ENCODE measurements around the gene DCLK2.

The DCLK2 gene

DNA sequence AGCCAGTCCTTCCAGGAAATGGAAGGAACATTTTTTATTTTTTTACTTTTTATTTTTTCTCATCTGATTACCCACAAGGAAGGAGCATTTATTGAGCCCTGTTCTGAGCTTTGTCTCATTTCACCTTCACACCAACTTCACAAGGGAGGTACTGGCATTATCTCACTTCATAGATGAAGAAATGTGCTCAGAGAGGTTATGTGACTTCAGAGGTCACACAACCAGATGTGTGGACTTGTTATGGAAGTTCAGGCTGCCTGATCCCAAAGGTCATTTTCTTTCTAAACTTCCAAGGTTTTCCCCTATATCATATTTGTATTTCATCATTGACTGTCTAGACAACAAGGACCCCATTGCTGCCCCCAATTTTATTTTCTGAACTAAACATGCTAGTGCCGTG is 160.3 kb downstream of the DCLK2 start (continued):
- TF ChIP-seq ZNF529 (tag by site-specific recombination; IDR thresholded peaks at IDR 0.05; ENCODE audit: insufficient replicate concordance) (no peak), OVOL3 (tag by site-specific recombination; IDR thresholded peaks at IDR 0.05) (no peak), ZNF302 (tag by site-specific recombination; IDR thresholded peaks at IDR 0.05; ENCODE audit: low read depth) (no peak)
- TF ChIP-seq, protein P1, sequence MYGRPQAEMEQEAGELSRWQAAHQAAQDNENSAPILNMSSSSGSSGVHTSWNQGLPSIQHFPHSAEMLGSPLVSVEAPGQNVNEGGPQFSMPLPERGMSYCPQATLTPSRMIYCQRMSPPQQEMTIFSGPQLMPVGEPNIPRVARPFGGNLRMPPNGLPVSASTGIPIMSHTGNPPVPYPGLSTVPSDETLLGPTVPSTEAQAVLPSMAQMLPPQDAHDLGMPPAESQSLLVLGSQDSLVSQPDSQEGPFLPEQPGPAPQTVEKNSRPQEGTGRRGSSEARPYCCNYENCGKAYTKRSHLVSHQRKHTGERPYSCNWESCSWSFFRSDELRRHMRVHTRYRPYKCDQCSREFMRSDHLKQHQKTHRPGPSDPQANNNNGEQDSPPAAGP (tag by site-specific recombination; IDR thresholded peaks at IDR 0.05): no peak
- TF ChIP-seq, protein P2, sequence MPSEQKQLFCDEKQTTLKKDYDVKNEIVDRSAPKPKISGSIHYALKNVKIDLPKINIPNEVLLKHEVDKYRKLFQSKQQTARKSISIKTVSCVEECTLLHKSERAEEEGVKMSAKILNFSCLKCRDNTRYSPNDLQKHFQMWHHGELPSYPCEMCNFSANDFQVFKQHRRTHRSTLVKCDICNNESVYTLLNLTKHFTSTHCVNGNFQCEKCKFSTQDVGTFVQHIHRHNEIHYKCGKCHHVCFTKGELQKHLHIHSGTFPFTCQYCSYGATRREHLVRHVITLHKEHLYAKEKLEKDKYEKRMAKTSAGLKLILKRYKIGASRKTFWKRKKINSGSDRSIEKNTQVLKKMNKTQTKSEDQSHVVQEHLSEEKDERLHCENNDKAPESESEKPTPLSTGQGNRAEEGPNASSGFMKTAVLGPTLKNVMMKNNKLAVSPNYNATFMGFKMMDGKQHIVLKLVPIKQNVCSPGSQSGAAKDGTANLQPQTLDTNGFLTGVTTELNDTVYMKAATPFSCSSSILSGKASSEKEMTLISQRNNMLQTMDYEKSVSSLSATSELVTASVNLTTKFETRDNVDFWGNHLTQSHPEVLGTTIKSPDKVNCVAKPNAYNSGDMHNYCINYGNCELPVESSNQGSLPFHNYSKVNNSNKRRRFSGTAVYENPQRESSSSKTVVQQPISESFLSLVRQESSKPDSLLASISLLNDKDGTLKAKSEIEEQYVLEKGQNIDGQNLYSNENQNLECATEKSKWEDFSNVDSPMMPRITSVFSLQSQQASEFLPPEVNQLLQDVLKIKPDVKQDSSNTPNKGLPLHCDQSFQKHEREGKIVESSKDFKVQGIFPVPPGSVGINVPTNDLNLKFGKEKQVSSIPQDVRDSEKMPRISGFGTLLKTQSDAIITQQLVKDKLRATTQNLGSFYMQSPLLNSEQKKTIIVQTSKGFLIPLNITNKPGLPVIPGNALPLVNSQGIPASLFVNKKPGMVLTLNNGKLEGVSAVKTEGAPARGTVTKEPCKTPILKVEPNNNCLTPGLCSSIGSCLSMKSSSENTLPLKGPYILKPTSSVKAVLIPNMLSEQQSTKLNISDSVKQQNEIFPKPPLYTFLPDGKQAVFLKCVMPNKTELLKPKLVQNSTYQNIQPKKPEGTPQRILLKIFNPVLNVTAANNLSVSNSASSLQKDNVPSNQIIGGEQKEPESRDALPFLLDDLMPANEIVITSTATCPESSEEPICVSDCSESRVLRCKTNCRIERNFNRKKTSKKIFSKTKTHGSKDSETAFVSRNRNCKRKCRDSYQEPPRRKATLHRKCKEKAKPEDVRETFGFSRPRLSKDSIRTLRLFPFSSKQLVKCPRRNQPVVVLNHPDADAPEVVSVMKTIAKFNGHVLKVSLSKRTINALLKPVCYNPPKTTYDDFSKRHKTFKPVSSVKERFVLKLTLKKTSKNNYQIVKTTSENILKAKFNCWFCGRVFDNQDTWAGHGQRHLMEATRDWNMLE (tag by site-specific recombination; conservative IDR thresholded peaks at IDR 0.05; ENCODE audit: low read depth): no peak

DNA sequence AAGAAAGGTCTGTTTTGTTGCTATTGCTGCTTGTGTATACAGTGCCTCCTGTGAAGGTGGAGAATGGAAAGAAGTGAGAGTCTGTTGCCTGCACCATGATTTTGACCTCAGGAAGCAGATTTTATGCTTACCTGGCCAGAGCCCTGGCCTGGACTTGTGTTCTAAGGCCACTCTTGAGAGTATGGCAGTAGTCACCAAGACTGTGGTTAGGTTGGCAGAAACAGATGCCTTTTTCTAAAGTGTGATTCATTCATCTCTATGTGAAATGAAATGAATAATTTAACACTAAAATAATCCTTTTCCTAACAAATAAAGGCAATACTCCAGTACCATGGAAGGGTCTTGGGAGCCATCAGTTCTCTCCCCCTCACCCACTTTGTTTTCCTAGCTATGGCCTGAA is 161.8 kb downstream of the DCLK2 start:
- Histone ChIP-seq H3K27ac (ENCODE audit: extremely low read depth, low read depth, low read length) (no peak overlapping the region), H3K4me1 (ENCODE audit: control insufficient read depth, insufficient read depth, low read length) (peaks cover 5% of the 10 kb centered on the region; the same call in 1 of the 2 replicates), H3K9me3 (ENCODE audit: control insufficient read depth, insufficient read depth, low read depth, low read length) (no peaks in the 10 kb centered on the region), H3K4me3 (ENCODE audit: low read depth, low read length) (no peak overlapping the region), H3K36me3 (ENCODE audit: control insufficient read depth in 2 of 2, insufficient read depth in 1 of 2, low read length in 2 of 2) (peaks cover 0 to under 1% of the 10 kb centered on the region in 2 experiments; a peak in 1 of 3 replicates)
- TF ChIP-seq ZNF202 (tag by site-specific recombination; IDR thresholded peaks at IDR 0.05; ENCODE audit: borderline replicate concordance): no peak
- TF ChIP-seq KLF9 (tag by site-specific recombination; IDR thresholded peaks at IDR 0.05; ENCODE audit: low read depth): no peak
- no peak for TF ChIP-seq ZBTB1 (tag by site-specific recombination; IDR thresholded peaks at IDR 0.05)
- no peak for TF ChIP-seq ZNF169 (tag by site-specific recombination; IDR thresholded peaks at IDR 0.05)
- no peak for TF ChIP-seq ZBTB7A (tag by site-specific recombination; IDR thresholded peaks at IDR 0.05; ENCODE audit: low read depth)
- no peak for TF ChIP-seq ZNF398 (tag by site-specific recombination; IDR thresholded peaks at IDR 0.05)
- TF ChIP-seq ELK4 (IDR thresholded peaks at IDR 0.05; ENCODE audit: borderline replicate concordance, low read depth, low read length): no peak
- ChIA-PET CTCF (interaction anchor here (0.7 kb wide), 1 partner anchor 627 kb away, joined by 5 read pairs; no protein-coding TSS in a partner anchor), POLR2A (no interaction called here)

DNA sequence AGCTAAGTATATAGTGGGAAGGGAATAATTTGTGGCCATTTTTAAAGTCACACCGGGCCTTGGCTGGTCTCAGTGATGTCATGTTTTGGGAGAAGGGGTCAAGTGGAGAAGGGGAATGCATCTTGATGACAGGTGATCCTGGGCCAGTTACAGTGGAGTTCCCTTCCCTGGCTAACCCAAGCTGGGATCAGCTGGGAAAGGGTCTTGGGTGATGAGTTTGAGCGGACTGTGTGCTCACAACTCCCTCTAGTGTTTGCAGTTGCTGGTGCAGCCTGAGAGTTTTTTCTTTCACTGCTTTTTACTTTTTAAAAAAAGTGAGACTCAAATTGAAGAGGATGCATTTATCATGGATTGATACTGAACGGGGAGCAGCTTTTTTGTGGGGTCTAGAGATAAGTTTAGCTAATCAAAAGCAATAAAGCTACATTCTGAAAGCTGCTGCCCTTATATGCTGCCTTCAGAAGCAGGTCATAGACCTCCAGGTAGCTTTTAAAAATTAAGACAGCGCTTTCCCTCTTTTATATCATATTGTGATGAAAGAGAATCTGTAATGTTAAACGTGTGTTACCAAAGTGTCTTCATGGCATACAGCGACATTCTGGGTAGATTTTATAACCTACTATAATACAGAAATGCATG is 164.7 kb downstream of the DCLK2 start:
- Histone ChIP-seq H3K4me3 (ENCODE audit: low read depth, low read length) (no peak overlapping the region), H3K27ac (ENCODE audit: extremely low read depth, low read depth, low read length) (no peak overlapping the region), H3K4me1 (ENCODE audit: control insufficient read depth, insufficient read depth, low read length) (peaks cover 7% of the 10 kb centered on the region; the same call in 1 of the 2 replicates), H3K36me3 (ENCODE audit: control insufficient read depth in 2 of 2, insufficient read depth in 1 of 2, low read length in 2 of 2) (peaks cover 0 to 4% of the 10 kb centered on the region in 2 experiments; a peak in 1 of 3 replicates), H3K9me3 (ENCODE audit: control insufficient read depth, insufficient read depth, low read depth, low read length) (no peaks in the 10 kb centered on the region)
- CTCF ChIA-PET: interaction anchor here (0.6 to 4.1 kb wide), 22 partner anchors 10 to 1247 kb away, joined by 3 to 44 read pairs (median 4); no protein-coding TSS in a partner anchor
- POLR2A ChIA-PET: no interaction called here
- TF ChIP-seq PRDM1 (tag by site-specific recombination; IDR thresholded peaks at IDR 0.05): peak; percentile 70
- TF ChIP-seq ZNF654 (tag by site-specific recombination; IDR thresholded peaks at IDR 0.05; ENCODE audit: low read depth): peak; percentile 64
- TF ChIP-seq ZNF266 (tag by site-specific recombination; IDR thresholded peaks at IDR 0.05; ENCODE audit: low read depth): no peak
- peak; percentile 88 for TF ChIP-seq ZNF362 (tag by site-specific recombination; IDR thresholded peaks at IDR 0.05)
- no peak for TF ChIP-seq WT1 (tag by site-specific recombination; IDR thresholded peaks at IDR 0.05)
- TF ChIP-seq ZNF501 (tag by site-specific recombination; IDR thresholded peaks at IDR 0.05): no peak
- TF ChIP-seq IKZF3 (tag by site-specific recombination; IDR thresholded peaks at IDR 0.05): peak; percentile 37; the same call in 1 of the 2 replicates
- no peak for TF ChIP-seq ZNF623 (tag by site-specific recombination; IDR thresholded peaks at IDR 0.05)
- no peak for TF ChIP-seq ZNF610 (tag by site-specific recombination; IDR thresholded peaks at IDR 0.05; ENCODE audit: borderline replicate concordance)
